ENCODE data around the gene CELF5. TPM values are rescaled to one million over a fixed set of nuclear protein-coding genes. Genes with fewer than 3 reads are reported as not detected.

CELF5 gene
- total and polyA plus RNA-seq, 9 of the 15 experiments (the other 6 are each of a cell fraction or from before 2014, with no cell fraction given): 0.01 to 0.56 (median 0.22) TPM

- intact Hi-C loops (cut with micrococcal nuclease): no loop called here
- no peak overlapping the region for H3K4me2 ChIP-seq (ENCODE audit: insufficient read depth, low read length)
- H3K27ac ChIP-seq (ENCODE audit: extremely low read depth, low read depth, low read length): no peak overlapping the region
- H3K27me3 ChIP-seq (ENCODE audit: control insufficient read depth in 2 of 2, insufficient read depth in 2 of 2, low read length in 2 of 2): no peaks in the 10 kb centered on the region
- ATAC-seq (no peak), FAIRE-seq (no peak), DNase-seq (ENCODE audit: extremely low read depth in 1 of 4, low spot score in 3 of 4) (no peak)
- ChIA-PET CTCF (ENCODE audit: low intra/inter-chr PET ratio) (no interaction called here), POLR2A (interaction anchor here (0.6 to 1.2 kb wide), 2 partner anchors 89 to 113 kb away, joined by 3 to 4 read pairs; no protein-coding TSS in a partner anchor)
- 92% methylated on average over 25 of the region's 42 CpGs for whole genome bisulfite sequencing (ENCODE audit: insufficient coverage, low coverage, missing lambda C conversion rate)
- peaks cover 37% of the 10 kb centered on the region for H3K79me2 ChIP-seq (ENCODE audit: control insufficient read depth, insufficient read depth, low read length)
- H3K4me3 ChIP-seq: no peak overlapping the region
- H4K20me1 ChIP-seq (replicated peaks; ENCODE audit: control insufficient read depth, insufficient read depth, low read length): peaks cover 7% of the 10 kb centered on the region; the same call in 1 of the 2 replicates
- H3K9ac ChIP-seq (ENCODE audit: insufficient read depth in 1 of 2, low read depth in 2 of 2, low read length in 2 of 2): peak overlapping the region in 1 of 2 experiments; percentile 74; a peak in 2 of 4 replicates
- H3K36me3 ChIP-seq (ENCODE audit: control insufficient read depth, insufficient read depth, low read length): peaks cover 68% of the 10 kb centered on the region; the same call in 2 of the 3 replicates
- no peaks in the 10 kb centered on the region for H3K9me1 ChIP-seq (ENCODE audit: control insufficient read depth, insufficient read depth, low read length)
- H3K9me3 ChIP-seq (replicated peaks; ENCODE audit: control insufficient read depth, insufficient read depth, low read depth, low read length): no peaks in the 10 kb centered on the region
- no peak overlapping the region for H2AFZ ChIP-seq (ENCODE audit: low read depth, low read length)
- peaks cover 11 to 73% of the 10 kb centered on the region in 2 experiments for H3K4me1 ChIP-seq (replicated peaks in 1 of 2; ENCODE audit: control insufficient read depth in 2 of 2, insufficient read depth in 2 of 2, low read length in 2 of 2)
- TF ChIP-seq NFIX (CRISPR knock-in tag; IDR thresholded peaks at IDR 0.05; ENCODE audit: low read depth) (no peak), ZNF232 (CRISPR knock-in tag; IDR thresholded peaks at IDR 0.05) (no peak), MEF2A (IDR thresholded peaks at IDR 0.05; ENCODE audit: control insufficient read depth, low read depth, low read length) (no peak), POLR2G (IDR thresholded peaks at IDR 0.05; ENCODE audit: low read depth, low read length) (peak; percentile 31; the same call in 1 of the 2 replicates), RBFOX2 (IDR thresholded peaks at IDR 0.05; ENCODE audit: low read depth, low read length) (peak; percentile 16), ELF1 (tag; IDR thresholded peaks at IDR 0.05) (no peak), NFIC (IDR thresholded peaks at IDR 0.05) (peak; percentile 6; the same call in 1 of the 2 replicates)
- no TSS peak for BruUV-seq (replicated peaks)
- in situ Hi-C loops (cut with MboI): no loop called here
These were observed 28.2 kb upstream of the CELF5 start for GRCh38 chr19:3196064-3196932.

Measured in K562 (cell line).